Sigmoid colon (tissue), 7 donors: ENCODE results near the gene ING1. TPM values are rescaled to one million over a fixed set of nuclear protein-coding genes. Genes with fewer than 3 reads are reported as not detected.
"Not testable (repeated sequence)": the region's sequence is repeated elsewhere in the genome, so short reads cannot be mapped to it uniquely, and the experiment has no call there.

Experiments
- DNase-seq: peaks from one replicate; pipeline ENCODE4 v3.0.0-alpha.2; 2019
- H3K27ac ChIP-seq, 4 donors: fragments of 200-600 bp; sonication (generic); one replicate each; pipeline ENCODE4 v1.5.1; 2016 to 2019; ENCODE audit warnings: mild to moderate bottlenecking in 1 of 4
- H3K27me3 ChIP-seq, 3 donors: fragments of 200-600 bp; sonication (generic); one replicate each; pipeline ENCODE4 v1.5.1; 2019; ENCODE audit warnings: mild to moderate bottlenecking in 1 of 3
- H3K36me3 ChIP-seq, 4 donors: fragments of 200-600 bp; sonication (generic); one replicate each; pipeline ENCODE4 v1.5.1; 2016 to 2019
- H3K4me1 ChIP-seq, 4 donors: fragments of 200-600 bp; sonication (generic); one replicate each; pipeline ENCODE4 v1.5.1; 2017 to 2019
- H3K4me3 ChIP-seq, 4 donors: fragments of 200-600 bp; sonication (generic); one replicate each; pipeline ENCODE4 v1.5.1; 2017 to 2019; ENCODE audit warnings: mild to moderate bottlenecking in 2 of 4, moderate library complexity in 1 of 4
- H3K9me3 ChIP-seq, 4 donors: fragments of 200-600 bp in 3 of 4; sonication (generic) in 3 of 4; one replicate each; pipeline versions ENCODE4 v1.5.1 to v1.6.1; 2013 to 2019
- EP300 ChIP-seq, 4 donors: sonication (generic); formaldehyde crosslinking; IDR thresholded peaks; one replicate each; pipeline ENCODE4 v1.6.1; 2017; ENCODE audit warnings: antibody characterized with exemption in 4 of 4
- POLR2A ChIP-seq, 2 donors: fragments of 450-650 bp; IDR thresholded peaks; one replicate each; pipeline ENCODE4 v1.6.1; 2016; ENCODE audit warnings: antibody characterized with exemption in 2 of 2, mild to moderate bottlenecking in 2 of 2, moderate library complexity in 2 of 2
- POLR2AphosphoS5 ChIP-seq, 4 donors: sonication (generic); formaldehyde crosslinking; IDR thresholded peaks; one replicate each; pipeline ENCODE4 v1.6.1; 2017; ENCODE audit warnings: antibody characterized with exemption in 4 of 4
- WGBS, 2 donors: extraction: QIAGEN DNeasy Blood & Tissue Kit; methylation state at CpG; one replicate each; pipeline ENCODE4 v1.1.7; 2013; 5-methylcytosine and 5-hydroxymethylcytosine counted together
- intact Hi-C: fragments of 100-400 bp; cut with DNase I; formaldehyde crosslinking; loops from one replicate; pipeline ENCODE4 v1.15.1; 2023
- polyA plus RNA-seq, 3 donors: library from polyadenylated mRNA; stranded (reverse); fragments of 200-250 nt; gene quantifications; one replicate each; pipeline ENCODE4 v1.2.3, GENCODE V29; 2013
- total RNA-seq, 4 donors: library from RNA; depleted of rRNA; stranded (reverse); fragments of >200 nt; gene quantifications; one replicate each; pipeline ENCODE4 v1.1.0, GENCODE V29; 2016
- TF ChIP-seq, protein P1 (sequence below), 4 experiments: fragments of 450-650 bp in 3 of 4; fragments of 200-600 bp in 1 of 4; IDR thresholded peaks; one replicate each; pipeline ENCODE4 v1.5.1; 2016 to 2019; ENCODE audit warnings: antibody characterized with exemption in 4 of 4, mild to moderate bottlenecking in 3 of 4, moderate library complexity in 2 of 4
- donor health status: healthy with polysubstance abuse.
- donor health status: Bipolar disorder and iron deficiency.
- donor health status: healthy.

ING1 gene
- total and polyA plus RNA-seq, 7 donors: 11.3 to 24.0 (median 16.8) TPM

DNA sequence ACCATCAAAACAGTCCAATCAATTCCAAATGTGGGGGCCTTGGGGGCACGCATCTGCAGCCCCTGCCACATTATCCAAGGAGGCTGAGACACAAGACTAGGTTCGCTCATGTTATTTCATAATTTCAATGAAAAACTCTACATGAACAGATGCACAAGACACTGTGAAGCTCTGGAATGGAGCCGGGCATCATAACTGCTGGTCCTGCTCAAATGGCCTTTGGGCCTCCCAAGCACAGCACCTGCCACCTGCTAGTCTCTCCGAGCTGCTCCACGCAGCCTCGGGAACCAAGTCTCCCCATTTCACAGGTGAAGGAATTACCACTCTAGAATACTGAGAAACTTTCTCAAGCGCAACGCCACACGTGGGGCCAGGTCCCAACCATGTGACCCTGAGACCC lies 24.5 kb upstream of the ING1 start:
- peak overlapping the region in 1 of 4 donors; percentile 28 for H3K27ac ChIP-seq
- H3K4me3 ChIP-seq: no peak overlapping the region
- peaks cover 0 to 16% (median 16%) of the 10 kb centered on the region in 4 donors for H3K4me1 ChIP-seq
- 89 to 90% methylated on average over 9 of the region's 9 CpGs for WGBS, 2 donors
- intact Hi-C loops: loop anchor here (2.0 kb wide), 1 partner anchor 14 kb away; no protein-coding TSS in a partner anchor
- DNase-seq: no peak
- H3K27me3 ChIP-seq: no peaks in the 10 kb centered on the region
- H3K36me3 ChIP-seq: peaks cover 0 to 47% (median 12%) of the 10 kb centered on the region in 4 donors
- no peak for TF ChIP-seq POLR2A (IDR thresholded peaks at IDR 0.05)
- no peaks in the 10 kb centered on the region for H3K9me3 ChIP-seq

DNA sequence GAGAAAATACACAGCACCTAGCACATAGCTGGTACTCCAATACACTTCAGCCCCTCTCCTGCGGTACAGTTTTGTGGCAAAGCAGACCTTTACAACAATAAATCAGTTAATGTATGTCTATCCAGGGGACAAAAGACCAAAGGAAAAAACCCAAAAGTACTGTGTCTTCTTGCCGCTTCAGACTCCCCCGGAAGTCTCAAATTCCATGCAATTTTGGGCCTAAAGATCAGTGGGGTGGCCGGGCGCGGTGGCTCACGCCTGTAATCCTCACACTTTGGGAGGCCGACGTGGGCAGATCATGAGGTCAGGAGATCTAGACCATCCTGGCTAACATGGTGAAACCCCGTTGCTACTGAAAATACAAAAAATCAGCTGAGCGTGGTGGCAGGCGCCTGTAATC lies 23.8 kb upstream of the ING1 start:
- intact Hi-C loops: loop anchor here (2.0 kb wide), 1 partner anchor 13 kb away; no protein-coding TSS in a partner anchor
- no peak overlapping the region for H3K4me3 ChIP-seq
- H3K9me3 ChIP-seq: no peaks in the 10 kb centered on the region
- H3K4me1 ChIP-seq: peaks cover 0 to 10% (median 9%) of the 10 kb centered on the region in 4 donors
- peaks cover 0 to 53% (median 13%) of the 10 kb centered on the region in 4 donors for H3K36me3 ChIP-seq
- DNase-seq: no peak
- no peaks in the 10 kb centered on the region for H3K27me3 ChIP-seq
- peak overlapping the region in 1 of 4 donors; percentile 28 for H3K27ac ChIP-seq
- TF ChIP-seq, protein P1, sequence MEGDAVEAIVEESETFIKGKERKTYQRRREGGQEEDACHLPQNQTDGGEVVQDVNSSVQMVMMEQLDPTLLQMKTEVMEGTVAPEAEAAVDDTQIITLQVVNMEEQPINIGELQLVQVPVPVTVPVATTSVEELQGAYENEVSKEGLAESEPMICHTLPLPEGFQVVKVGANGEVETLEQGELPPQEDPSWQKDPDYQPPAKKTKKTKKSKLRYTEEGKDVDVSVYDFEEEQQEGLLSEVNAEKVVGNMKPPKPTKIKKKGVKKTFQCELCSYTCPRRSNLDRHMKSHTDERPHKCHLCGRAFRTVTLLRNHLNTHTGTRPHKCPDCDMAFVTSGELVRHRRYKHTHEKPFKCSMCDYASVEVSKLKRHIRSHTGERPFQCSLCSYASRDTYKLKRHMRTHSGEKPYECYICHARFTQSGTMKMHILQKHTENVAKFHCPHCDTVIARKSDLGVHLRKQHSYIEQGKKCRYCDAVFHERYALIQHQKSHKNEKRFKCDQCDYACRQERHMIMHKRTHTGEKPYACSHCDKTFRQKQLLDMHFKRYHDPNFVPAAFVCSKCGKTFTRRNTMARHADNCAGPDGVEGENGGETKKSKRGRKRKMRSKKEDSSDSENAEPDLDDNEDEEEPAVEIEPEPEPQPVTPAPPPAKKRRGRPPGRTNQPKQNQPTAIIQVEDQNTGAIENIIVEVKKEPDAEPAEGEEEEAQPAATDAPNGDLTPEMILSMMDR (IDR thresholded peaks at IDR 0.05): no peak
- TF ChIP-seq EP300 (IDR thresholded peaks at IDR 0.05) (no peak), POLR2AphosphoS5 (IDR thresholded peaks at IDR 0.05) (no peak), POLR2A (IDR thresholded peaks at IDR 0.05) (no peak)
- 92 to 96% methylated on average over 12 of the region's 12 CpGs for WGBS, 2 donors

- H3K4me3 ChIP-seq: no peak overlapping the region
- peaks cover 0 to 5% (median 4%) of the 10 kb centered on the region in 4 donors for H3K4me1 ChIP-seq
- H3K27me3 ChIP-seq: no peaks in the 10 kb centered on the region
- WGBS, 2 donors: 82 to 93% methylated on average over 8 of the region's 8 CpGs
- no peak for DNase-seq
- no peaks in the 10 kb centered on the region for H3K9me3 ChIP-seq
- TF ChIP-seq EP300 (IDR thresholded peaks at IDR 0.05): no peak
- H3K36me3 ChIP-seq: peaks cover 0 to 61% (median 14%) of the 10 kb centered on the region in 4 donors
- H3K27ac ChIP-seq: peak overlapping the region in 1 of 4 donors; percentile 39
- intact Hi-C loops: no loop called here
Measured at GRCh38 chr13:110690516-110690915, 23.0 kb upstream of the ING1 start.

GRCh38 chr13:110695774-110696173 lies 17.7 kb upstream of the ING1 start:
- peaks cover 16 to 81% (median 43%) of the 10 kb centered on the region in 4 donors for H3K36me3 ChIP-seq
- H3K9me3 ChIP-seq, H3K4me1 ChIP-seq, DNase-seq, H3K27me3 ChIP-seq, H3K27ac ChIP-seq, H3K4me3 ChIP-seq, intact Hi-C loops: not testable (repeated sequence)
- WGBS, 2 donors: 88 to 94% methylated on average over 7 of the region's 7 CpGs

DNA sequence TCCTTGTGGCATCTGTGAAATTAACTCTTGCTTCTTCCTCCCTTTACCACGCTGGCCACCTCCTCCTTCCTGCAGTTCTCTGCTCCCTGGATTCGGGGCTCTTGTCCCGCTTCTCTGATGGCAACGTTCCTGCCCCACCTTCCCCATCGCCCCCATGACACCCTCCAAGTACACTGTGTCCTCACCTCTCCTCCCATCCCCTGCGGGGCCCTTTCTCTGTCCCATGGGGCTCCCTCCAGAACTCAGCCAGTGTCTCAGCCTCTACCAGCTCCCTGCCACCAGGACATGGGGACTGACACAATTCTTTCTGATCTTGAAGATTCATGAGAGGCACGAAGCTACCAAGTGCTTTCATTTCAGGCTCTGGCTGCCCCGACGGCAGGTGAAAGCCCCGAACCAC lies 16.7 kb upstream of the ING1 start:
- H3K4me3 ChIP-seq: no peak overlapping the region
- H3K9me3 ChIP-seq: no peaks in the 10 kb centered on the region
- intact Hi-C loops: no loop called here

GRCh38 chr13:110697842-110698241 lies 15.7 kb upstream of the ING1 start:
- Histone ChIP-seq H3K36me3 (peaks cover 16 to 89% (median 45%) of the 10 kb centered on the region in 4 donors), H3K4me3 (no peak overlapping the region), H3K9me3 (no peaks in the 10 kb centered on the region), H3K27ac (no peak overlapping the region), H3K4me1 (peaks cover 0 to 8% (median 7%) of the 10 kb centered on the region in 4 donors), H3K27me3 (no peaks in the 10 kb centered on the region)
- TF ChIP-seq EP300 (IDR thresholded peaks at IDR 0.05) (no peak), POLR2A (IDR thresholded peaks at IDR 0.05) (no peak), POLR2AphosphoS5 (IDR thresholded peaks at IDR 0.05) (no peak)
- TF ChIP-seq, protein P1 (IDR thresholded peaks at IDR 0.05): no peak
- 74 to 92% methylated on average over 4 of the region's 4 CpGs for WGBS, 2 donors
- no peak for DNase-seq
- intact Hi-C loops: no loop called here

More for the DNA sequence above, 16.7 kb upstream of the ING1 start:
- Histone ChIP-seq H3K36me3 (peaks cover 16 to 83% (median 45%) of the 10 kb centered on the region in 4 donors), H3K4me1 (no peaks in the 10 kb centered on the region), H3K27me3 (no peaks in the 10 kb centered on the region), H3K27ac (no peak overlapping the region)
- TF ChIP-seq POLR2AphosphoS5 (IDR thresholded peaks at IDR 0.05) (no peak), POLR2A (IDR thresholded peaks at IDR 0.05) (no peak), EP300 (IDR thresholded peaks at IDR 0.05) (no peak)
- TF ChIP-seq, protein P1 (IDR thresholded peaks at IDR 0.05): no peak
- 91 to 92% methylated on average over 10 of the region's 10 CpGs for WGBS, 2 donors
- DNase-seq: peak; percentile 54
